Measurements from ENCODE around the gene FAM149B1. TPM values are rescaled to one million over a fixed set of nuclear protein-coding genes. Genes with fewer than 3 reads are reported as not detected.
A peak's percentile ranks its signal among the peaks of the same experiment; 100 is the strongest.

Gene FAM149B1
- total RNA-seq, 1 donor: 28.5 TPM

DNA sequence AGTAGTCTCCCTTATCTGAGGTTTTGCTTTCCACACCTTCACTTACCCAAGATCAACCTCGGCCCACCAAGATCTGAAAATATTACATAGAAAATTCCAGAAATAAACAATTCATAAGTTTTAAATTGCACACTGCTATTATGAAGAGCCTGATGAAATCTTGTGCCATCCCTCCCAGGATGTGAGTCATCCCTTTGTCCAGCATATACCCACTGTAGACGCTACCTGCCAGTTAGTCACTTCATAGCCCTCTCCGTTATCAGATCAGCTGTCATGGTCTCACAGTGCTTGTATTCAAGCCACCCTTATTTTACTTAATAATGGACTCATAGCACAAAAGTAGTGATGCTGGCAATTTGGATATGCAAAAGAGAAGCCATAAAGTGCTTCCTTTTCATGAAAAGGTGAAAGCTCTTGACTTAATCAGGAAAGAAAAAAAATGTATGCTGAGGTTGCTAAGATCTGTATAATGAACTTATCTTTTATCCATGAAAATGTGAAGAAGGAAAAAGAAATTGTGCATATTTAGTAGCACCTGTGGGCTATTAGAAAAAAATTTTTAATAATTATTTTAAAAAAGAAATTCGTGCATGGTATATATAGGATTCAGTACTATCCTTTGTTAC is 94.3 kb downstream of the FAM149B1 start:
- peak; percentile 77 for DNase-seq (ENCODE audit: low read depth)
- TF ChIP-seq, protein P1, sequence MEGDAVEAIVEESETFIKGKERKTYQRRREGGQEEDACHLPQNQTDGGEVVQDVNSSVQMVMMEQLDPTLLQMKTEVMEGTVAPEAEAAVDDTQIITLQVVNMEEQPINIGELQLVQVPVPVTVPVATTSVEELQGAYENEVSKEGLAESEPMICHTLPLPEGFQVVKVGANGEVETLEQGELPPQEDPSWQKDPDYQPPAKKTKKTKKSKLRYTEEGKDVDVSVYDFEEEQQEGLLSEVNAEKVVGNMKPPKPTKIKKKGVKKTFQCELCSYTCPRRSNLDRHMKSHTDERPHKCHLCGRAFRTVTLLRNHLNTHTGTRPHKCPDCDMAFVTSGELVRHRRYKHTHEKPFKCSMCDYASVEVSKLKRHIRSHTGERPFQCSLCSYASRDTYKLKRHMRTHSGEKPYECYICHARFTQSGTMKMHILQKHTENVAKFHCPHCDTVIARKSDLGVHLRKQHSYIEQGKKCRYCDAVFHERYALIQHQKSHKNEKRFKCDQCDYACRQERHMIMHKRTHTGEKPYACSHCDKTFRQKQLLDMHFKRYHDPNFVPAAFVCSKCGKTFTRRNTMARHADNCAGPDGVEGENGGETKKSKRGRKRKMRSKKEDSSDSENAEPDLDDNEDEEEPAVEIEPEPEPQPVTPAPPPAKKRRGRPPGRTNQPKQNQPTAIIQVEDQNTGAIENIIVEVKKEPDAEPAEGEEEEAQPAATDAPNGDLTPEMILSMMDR (IDR thresholded peaks at IDR 0.05; ENCODE audit: insufficient read depth, low read depth, low read length): no peak
- H3K4me3 ChIP-seq (ENCODE audit: low read depth, low read length): no peak overlapping the region

DNA sequence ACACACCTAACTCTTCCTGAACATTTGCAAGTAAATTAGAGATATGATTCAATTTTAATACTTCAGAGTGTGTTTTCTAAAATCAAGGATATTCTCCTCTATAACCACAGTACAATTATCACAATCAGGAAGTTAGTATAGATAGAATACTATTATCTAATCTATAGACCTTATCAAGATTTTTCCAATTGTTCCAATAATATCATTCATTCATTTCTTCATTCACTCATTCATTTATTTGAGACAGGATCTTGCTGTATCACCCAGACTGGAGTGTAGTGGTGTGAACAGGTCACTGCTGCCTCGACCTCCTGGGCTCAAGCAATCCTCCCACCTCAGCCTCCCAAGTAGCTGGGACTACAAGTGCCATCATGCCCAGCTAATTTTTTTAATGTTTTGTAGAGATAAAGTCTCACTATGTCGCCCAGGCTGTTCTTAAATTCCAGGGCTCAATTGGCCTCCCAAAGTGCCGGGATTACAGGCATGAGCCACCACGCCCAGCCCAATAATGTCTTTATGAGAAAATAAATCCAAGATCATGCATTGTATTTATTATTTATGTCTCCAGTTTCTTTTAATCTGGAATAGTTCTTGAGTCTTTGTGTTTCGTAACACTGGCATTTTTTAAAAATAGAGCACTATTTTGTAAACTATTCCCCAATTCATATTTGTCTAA is 95.1 kb downstream of the FAM149B1 start:
- no peak for DNase-seq (ENCODE audit: low read depth)
- TF ChIP-seq, protein P1 (IDR thresholded peaks at IDR 0.05; ENCODE audit: insufficient read depth, low read depth, low read length): no peak
- H3K4me3 ChIP-seq (ENCODE audit: low read depth, low read length): no peak overlapping the region

DNA sequence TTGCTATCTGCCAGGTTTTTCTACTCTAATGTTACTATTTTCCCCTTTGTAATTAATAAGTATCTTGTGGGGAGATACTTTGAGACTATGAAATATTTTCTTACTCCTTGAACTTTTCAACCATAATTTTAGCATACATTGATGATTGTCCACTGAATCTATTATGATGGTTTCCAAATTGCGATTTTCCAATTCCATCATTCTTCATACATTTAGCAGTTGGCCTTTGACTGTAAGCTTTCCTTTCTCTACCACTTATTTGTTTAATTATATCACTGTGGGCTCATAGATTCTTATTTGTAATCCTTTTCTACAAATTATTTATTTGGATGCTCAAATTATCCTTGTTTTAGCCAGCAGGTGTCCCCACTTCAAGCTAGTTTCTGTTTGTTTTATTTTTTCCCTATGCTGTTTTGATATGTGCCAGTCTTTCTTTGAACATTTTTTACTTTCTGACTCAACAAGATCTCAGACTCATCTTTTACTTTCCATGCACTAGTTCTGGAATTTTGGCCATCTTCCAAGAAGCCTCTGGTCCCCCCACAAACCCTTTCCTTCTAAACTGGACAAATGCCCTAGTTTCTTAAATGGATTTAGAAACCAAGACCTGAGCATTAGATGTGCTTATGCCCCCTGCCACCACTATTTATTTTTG is 95.9 kb downstream of the FAM149B1 start:
- TF ChIP-seq, protein P1 (IDR thresholded peaks at IDR 0.05; ENCODE audit: insufficient read depth, low read depth, low read length): peak; percentile 56
- H3K4me3 ChIP-seq (ENCODE audit: low read depth, low read length): no peak overlapping the region
- peak; percentile 32 for DNase-seq (ENCODE audit: low read depth)

DNA sequence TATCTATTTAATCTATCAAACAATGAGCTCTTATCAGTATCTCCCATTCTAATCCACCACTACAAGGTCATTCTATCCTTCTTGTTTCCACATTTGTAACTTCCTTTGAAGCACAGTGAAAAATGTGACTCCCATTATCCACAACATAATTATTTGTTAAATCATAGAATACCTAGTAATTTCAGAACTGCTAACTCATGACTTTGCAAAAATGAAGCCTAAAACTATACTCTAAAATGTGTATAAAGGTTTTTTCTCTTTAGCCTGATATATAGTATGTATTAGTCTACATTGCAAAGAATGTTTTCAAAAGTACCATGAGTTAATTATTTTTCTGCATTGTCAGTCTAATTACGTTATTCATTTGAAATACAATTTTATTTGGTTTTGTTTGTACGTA is 96.5 kb downstream of the FAM149B1 start:
- DNase-seq (ENCODE audit: low read depth): no peak
- TF ChIP-seq, protein P1 (IDR thresholded peaks at IDR 0.05; ENCODE audit: insufficient read depth, low read depth, low read length): no peak
- no peak overlapping the region for H3K4me3 ChIP-seq (ENCODE audit: low read depth, low read length)

DNA sequence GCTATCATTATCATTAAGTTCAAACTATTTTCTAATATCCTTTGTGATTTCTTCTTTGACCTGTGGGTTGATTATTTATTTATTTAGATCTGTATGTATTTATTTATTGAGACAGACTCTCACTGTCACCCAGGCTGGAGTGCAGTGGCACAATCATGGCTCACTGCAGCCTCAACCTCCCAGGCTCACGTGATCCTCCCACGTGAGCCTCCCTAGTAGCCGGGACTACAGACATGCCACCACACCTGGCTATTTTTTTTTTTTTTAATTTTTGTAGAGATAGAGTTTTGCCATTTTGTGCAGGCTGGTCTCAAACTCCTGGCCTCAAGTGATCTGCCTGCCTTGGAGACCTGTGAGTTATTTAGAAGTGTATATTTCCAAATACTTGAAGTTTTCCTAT is 113.2 kb downstream of the FAM149B1 start:
- TF ChIP-seq, protein P1 (IDR thresholded peaks at IDR 0.05; ENCODE audit: insufficient read depth, low read depth, low read length): no peak

DNA sequence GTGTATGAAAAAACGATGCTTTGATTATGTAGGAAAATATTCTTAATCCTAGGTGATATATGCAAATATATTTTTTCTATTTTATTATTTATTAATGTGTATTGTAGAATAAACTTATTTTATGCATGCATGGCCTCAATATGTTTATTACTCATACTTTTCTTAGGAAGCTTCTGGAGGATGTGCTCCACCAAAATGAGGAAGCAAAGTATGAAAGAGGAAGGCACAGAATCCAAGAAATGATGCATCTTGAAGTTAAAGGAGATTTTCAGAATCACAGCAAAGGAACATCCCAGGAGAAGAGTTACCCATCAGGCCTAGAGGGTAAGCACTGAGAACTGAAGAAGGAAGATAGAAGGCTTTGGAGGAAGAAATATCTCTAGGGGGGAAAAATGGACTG is 119.5 kb downstream of the FAM149B1 start:
- no peak for DNase-seq (ENCODE audit: low read depth)
- TF ChIP-seq, protein P1 (IDR thresholded peaks at IDR 0.05; ENCODE audit: insufficient read depth, low read depth, low read length): no peak
- no peak overlapping the region for H3K4me3 ChIP-seq (ENCODE audit: low read depth, low read length)

More for the DNA sequence above, 113.2 kb downstream of the FAM149B1 start:
- H3K4me3 ChIP-seq (ENCODE audit: low read depth, low read length): no peak overlapping the region
- DNase-seq (ENCODE audit: low read depth): no peak
